Activated CD8-positive, alpha-beta T cell treated with anti-CD3 and anti-CD28 coated beads for 36 hours (primary cell): ENCODE measurements around the gene ORM1. TPM values are rescaled to one million over a fixed set of nuclear protein-coding genes. Genes with fewer than 3 reads are reported as not detected.

Source experiments
- ATAC-seq: fragments of 200-7000 bp; cut with Tn5 transposase; one replicate; pipeline ENCODE4 v1.10.0; 2021; ENCODE audit warnings: mild to moderate bottlenecking, moderate library complexity
- CTCF ChIA-PET: fragments of 350-600 bp; sonication (Branson Sonifier 250); formaldehyde crosslinking; loops from one replicate; lab custom pipeline; 2021; ENCODE audit warnings: antibody characterized with exemption; lab: Charles Lee
- POLR2A ChIA-PET: fragments of 350-600 bp; sonication (Branson Sonifier 250); formaldehyde crosslinking; loops from one replicate; lab custom pipeline; 2021; ENCODE audit warnings: antibody characterized with exemption; lab: Charles Lee
- DNase-seq: peaks from one replicate; pipeline ENCODE4 v3.0.0-alpha.2; 2020
- H3K27ac Mint-ChIP-seq: one replicate; pipeline ENCODE4 v1.8.0; 2021; ENCODE audit warnings: mild to moderate bottlenecking, mixed read lengths
- H3K27me3 Mint-ChIP-seq: one replicate; pipeline ENCODE4 v1.8.0; 2021; ENCODE audit warnings: mixed read lengths
- H3K36me3 Mint-ChIP-seq: one replicate; pipeline ENCODE4 v1.8.0; 2021; ENCODE audit warnings: low read depth, mixed read lengths
- H3K4me1 Mint-ChIP-seq: one replicate; pipeline ENCODE4 v1.8.0; 2021; ENCODE audit warnings: low read depth, mixed read lengths
- H3K4me3 Mint-ChIP-seq: one replicate; pipeline ENCODE4 v1.8.0; 2021; ENCODE audit warnings: mild to moderate bottlenecking, moderate library complexity, mixed read lengths
- H3K9me3 Mint-ChIP-seq: one replicate; pipeline ENCODE4 v1.8.0; 2021; ENCODE audit warnings: mixed read lengths
- intact Hi-C: fragments of 100-400 bp; cut with micrococcal nuclease; formaldehyde crosslinking; loops from one replicate; pipeline ENCODE4 v1.10.0; 2022
- total RNA-seq, 2 experiments: library from RNA; stranded (reverse); gene quantifications; one replicate each; pipeline ENCODE4 v1.2.3, GENCODE V29; 2021
- TF ChIP-seq, protein P1 (sequence below): fragments of 200-600 bp; IDR thresholded peaks from one replicate; pipeline ENCODE4 v1.8.0; 2022; ENCODE audit warnings: antibody characterized with exemption, mild to moderate bottlenecking

The ORM1 gene
- total RNA-seq, 2 experiments from 2014 or later = not detected

DNA sequence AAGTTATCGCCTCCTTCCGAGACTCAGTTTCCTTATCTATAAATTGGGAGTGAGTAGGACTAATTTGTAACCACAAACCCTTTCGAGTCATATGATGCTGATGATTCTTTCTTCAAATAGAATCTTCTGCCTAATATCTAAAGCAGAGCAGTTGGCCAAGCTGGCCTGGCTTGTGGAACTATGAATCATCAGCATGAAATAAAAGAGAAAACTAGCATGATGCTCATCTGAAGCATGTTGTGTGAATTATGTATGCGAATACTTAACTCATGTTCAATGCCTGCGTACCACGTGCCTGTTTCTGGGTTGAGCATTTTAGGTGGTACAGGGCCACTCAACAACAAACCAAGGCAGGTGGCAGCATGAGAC, 15.0 kb upstream of the ORM1 start:
- intact Hi-C loops = no loop called here
- Mint-ChIP-seq H3K27ac (no peak overlapping the region), H3K4me1 (no peaks in the 10 kb centered on the region), H3K4me3 (no peak overlapping the region), H3K27me3 (no peaks in the 10 kb centered on the region), H3K36me3 (no peaks in the 10 kb centered on the region), H3K9me3 (no peaks in the 10 kb centered on the region)
- TF ChIP-seq, protein P1, sequence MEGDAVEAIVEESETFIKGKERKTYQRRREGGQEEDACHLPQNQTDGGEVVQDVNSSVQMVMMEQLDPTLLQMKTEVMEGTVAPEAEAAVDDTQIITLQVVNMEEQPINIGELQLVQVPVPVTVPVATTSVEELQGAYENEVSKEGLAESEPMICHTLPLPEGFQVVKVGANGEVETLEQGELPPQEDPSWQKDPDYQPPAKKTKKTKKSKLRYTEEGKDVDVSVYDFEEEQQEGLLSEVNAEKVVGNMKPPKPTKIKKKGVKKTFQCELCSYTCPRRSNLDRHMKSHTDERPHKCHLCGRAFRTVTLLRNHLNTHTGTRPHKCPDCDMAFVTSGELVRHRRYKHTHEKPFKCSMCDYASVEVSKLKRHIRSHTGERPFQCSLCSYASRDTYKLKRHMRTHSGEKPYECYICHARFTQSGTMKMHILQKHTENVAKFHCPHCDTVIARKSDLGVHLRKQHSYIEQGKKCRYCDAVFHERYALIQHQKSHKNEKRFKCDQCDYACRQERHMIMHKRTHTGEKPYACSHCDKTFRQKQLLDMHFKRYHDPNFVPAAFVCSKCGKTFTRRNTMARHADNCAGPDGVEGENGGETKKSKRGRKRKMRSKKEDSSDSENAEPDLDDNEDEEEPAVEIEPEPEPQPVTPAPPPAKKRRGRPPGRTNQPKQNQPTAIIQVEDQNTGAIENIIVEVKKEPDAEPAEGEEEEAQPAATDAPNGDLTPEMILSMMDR = no peak
- ChIA-PET CTCF (interaction anchor here (0.8 kb wide), 1 partner anchor 223 kb away, joined by 3 read pairs; no protein-coding TSS in a partner anchor), POLR2A (no interaction called here)
- DNase-seq (no peak), ATAC-seq (no peak)

- ChIA-PET POLR2A (no interaction called here), CTCF (interaction anchor here (0.8 kb wide), 1 partner anchor 224 kb away, joined by 3 read pairs; no protein-coding TSS in a partner anchor)
- ATAC-seq = no peak
- no peaks in the 10 kb centered on the region for H3K4me1 Mint-ChIP-seq
- no peaks in the 10 kb centered on the region for H3K36me3 Mint-ChIP-seq
- no peak for DNase-seq
- intact Hi-C loops = no loop called here
- H3K27me3 Mint-ChIP-seq = no peaks in the 10 kb centered on the region
- H3K9me3 Mint-ChIP-seq = no peaks in the 10 kb centered on the region
- TF ChIP-seq, protein P1 = no peak
- H3K27ac Mint-ChIP-seq = no peak overlapping the region
- H3K4me3 Mint-ChIP-seq = no peak overlapping the region
Measured at GRCh38 chr9:114308361-114308950, 14.4 kb upstream of the ORM1 start.

DNA sequence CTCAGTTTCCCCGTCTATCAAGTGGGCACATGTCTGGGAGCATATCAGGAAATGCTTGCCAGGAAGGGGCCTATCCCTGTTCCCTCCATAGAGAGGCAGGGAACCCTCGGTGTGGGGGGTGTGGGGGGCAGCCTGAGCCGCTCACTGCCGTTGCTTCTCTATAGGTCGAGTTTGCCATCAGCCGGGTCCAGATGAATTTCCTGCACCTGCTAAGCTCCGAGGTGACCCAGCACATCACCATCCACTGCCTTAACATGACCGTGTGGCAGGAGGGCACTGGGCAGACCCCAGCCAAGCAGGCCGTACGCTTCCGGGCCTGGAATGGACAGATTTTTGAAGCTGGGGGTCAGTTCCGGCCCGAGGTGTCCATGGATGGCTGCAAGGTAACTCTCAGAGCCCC, 13.8 kb upstream of the ORM1 start:
- ChIA-PET POLR2A (no interaction called here), CTCF (interaction anchor here (1.2 kb wide), 1 partner anchor 11 kb away, joined by 3 read pairs; no protein-coding TSS in a partner anchor)
- H3K4me1 Mint-ChIP-seq = no peaks in the 10 kb centered on the region
- H3K9me3 Mint-ChIP-seq = no peaks in the 10 kb centered on the region
- no peaks in the 10 kb centered on the region for H3K36me3 Mint-ChIP-seq
- H3K27ac Mint-ChIP-seq = no peak overlapping the region
- DNase-seq = no peak
- no peaks in the 10 kb centered on the region for H3K27me3 Mint-ChIP-seq
- ATAC-seq = no peak
- intact Hi-C loops = no loop called here
- TF ChIP-seq, protein P1 = no peak
- H3K4me3 Mint-ChIP-seq = no peak overlapping the region

DNA sequence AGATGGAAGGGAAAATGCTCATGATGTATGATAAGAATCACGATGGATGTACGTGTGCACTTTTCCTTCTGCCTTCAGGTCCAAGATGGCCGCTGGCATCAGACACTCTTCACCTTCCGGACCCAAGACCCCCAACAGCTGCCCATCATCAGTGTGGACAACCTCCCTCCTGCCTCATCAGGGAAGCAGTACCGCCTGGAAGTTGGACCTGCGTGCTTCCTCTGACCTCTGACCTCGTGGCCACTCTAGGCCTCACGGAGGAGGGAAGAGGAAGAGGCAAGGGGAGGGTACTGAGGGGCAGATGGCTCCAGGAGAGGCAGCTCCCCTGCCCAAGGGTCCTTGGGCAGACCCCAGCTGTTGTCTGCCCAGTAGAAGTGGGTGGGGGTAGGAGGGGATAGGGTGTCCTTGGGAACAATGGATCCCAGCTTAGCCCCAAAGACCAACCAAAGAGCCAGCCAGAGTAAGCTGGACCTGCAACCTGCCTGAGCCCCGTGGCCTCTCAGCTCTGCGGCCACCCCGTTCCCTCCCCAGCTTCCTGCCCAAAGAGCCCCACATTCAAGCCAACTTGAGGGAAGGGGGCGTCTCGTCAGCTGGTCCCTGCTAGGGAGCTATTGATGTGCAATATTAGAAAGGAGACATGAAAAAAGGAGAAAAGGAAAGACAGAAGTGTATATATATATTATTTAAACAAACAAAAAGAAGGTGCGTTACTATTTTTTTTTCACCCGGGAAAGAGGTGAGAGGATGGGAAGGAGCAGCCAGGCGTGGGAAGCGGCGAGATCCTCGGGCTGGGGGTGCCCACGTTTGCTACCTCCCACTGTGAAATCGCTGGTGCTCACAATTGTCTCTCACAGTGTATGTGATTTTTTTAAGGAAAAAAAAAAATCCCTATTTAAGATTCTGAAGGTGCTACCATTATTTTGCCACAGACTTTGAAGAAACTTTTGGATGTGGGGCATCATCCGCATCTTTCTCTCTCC, 12.1 kb upstream of the ORM1 start:
- DNase-seq (no peak), ATAC-seq (no peak)
- Mint-ChIP-seq H3K27me3 (no peaks in the 10 kb centered on the region), H3K27ac (no peak overlapping the region), H3K4me1 (no peaks in the 10 kb centered on the region), H3K4me3 (no peak overlapping the region), H3K9me3 (no peaks in the 10 kb centered on the region), H3K36me3 (no peaks in the 10 kb centered on the region)
- ChIA-PET CTCF (interaction anchor here (1.5 kb wide), 1 partner anchor 204 kb away, joined by 4 read pairs; no protein-coding TSS in a partner anchor), POLR2A (no interaction called here)
- TF ChIP-seq, protein P1 = no peak
- intact Hi-C loops = no loop called here
